SU-DHL-6 (cell line): ENCODE measurements around the gene SLC4A7.
"Not testable (repeated sequence)": the region's sequence is repeated elsewhere in the genome, so short reads cannot be mapped to it uniquely, and the experiment has no call there.

Source experiments
- H2AFZ ChIP-seq: fragments of 200-600 bp; sonication (generic); 2 replicates; pipeline ENCODE4 v1.6.1; 2014; ENCODE audit warnings: low read depth, mild to moderate bottlenecking, moderate library complexity, mixed read lengths, antibody characterized with exemption, low read length; ENCODE audit not compliant: severe bottlenecking
- H3F3A ChIP-seq: fragments of 200-600 bp; shearing (Covaris generic); 2 replicates; pipeline ENCODE4 v1.6.0; 2016; ENCODE audit warnings: antibody characterized with exemption, mild to moderate bottlenecking; ENCODE audit not compliant: insufficient read depth
- H3K27ac ChIP-seq: fragments of 200-600 bp; sonication (generic); 2 replicates; pipeline ENCODE4 v1.5.1; 2016; ENCODE audit warnings: low read depth, mild to moderate bottlenecking, low read length, moderate library complexity, mixed read lengths
- H3K27me3 ChIP-seq: fragments of 200-600 bp; sonication (generic), shearing (Covaris generic); 2 replicates; pipeline ENCODE4 v1.6.0; 2014; ENCODE audit warnings: mild to moderate bottlenecking, low read length
- H3K36me3 ChIP-seq: fragments of 200-600 bp; sonication (generic); 2 replicates; pipeline ENCODE4 v1.6.1; 2014; ENCODE audit warnings: mild to moderate bottlenecking, low read length, mixed read lengths
- H3K4me2 ChIP-seq: fragments of 300-600, 200-600 bp; shearing (Covaris generic), sonication (generic); 2 replicates; pipeline ENCODE4 v1.6.0; 2014; ENCODE audit warnings: low read length, low read depth, mild to moderate bottlenecking; ENCODE audit not compliant: poor library complexity, severe bottlenecking
- H3K4me3 ChIP-seq: fragments of 200-600 bp; sonication (generic); 2 replicates; pipeline ENCODE4 v1.5.1; 2014; ENCODE audit warnings: antibody characterized with exemption, low read length, mild to moderate bottlenecking, mixed read lengths; ENCODE audit not compliant: insufficient read depth, poor library complexity, severe bottlenecking
- H3K79me2 ChIP-seq: fragments of 200-600 bp; sonication (generic); 2 replicates; pipeline ENCODE4 v1.6.1; 2014; ENCODE audit warnings: mild to moderate bottlenecking, low read length, moderate library complexity; ENCODE audit not compliant: insufficient read depth
- H3K9ac ChIP-seq: fragments of 200-600 bp; sonication (generic); 2 replicates; pipeline ENCODE4 v1.7.0; 2014; ENCODE audit warnings: mild to moderate bottlenecking, low read length
- H3K9me2 ChIP-seq: fragments of 200-600 bp; sonication (generic); replicated peaks from 2 replicates; pipeline ENCODE4 v1.6.1; 2014; ENCODE audit warnings: low read length; ENCODE audit not compliant: insufficient read depth
- H3K9me3 ChIP-seq: fragments of 200-600 bp; sonication (generic); 2 replicates; pipeline ENCODE4 v1.6.1; 2014; ENCODE audit warnings: low read length, mixed read lengths; ENCODE audit not compliant: insufficient read depth
- H4K20me1 ChIP-seq: fragments of 200-600 bp; sonication (generic); 2 replicates; pipeline ENCODE4 v1.6.1; 2014; ENCODE audit warnings: low read depth, mild to moderate bottlenecking, antibody characterized with exemption, low read length, moderate library complexity, mixed read lengths
- CTCF ChIP-seq: fragments of 200-600 bp; sonication (generic); IDR thresholded peaks from one replicate; pipeline ENCODE4 v1.5.1; 2017; ENCODE audit warnings: antibody characterized with exemption, mild to moderate bottlenecking, low read length, moderate library complexity; ENCODE audit not compliant: insufficient read depth, poor library complexity, severe bottlenecking
- EZH2phosphoT487 ChIP-seq: fragments of 200-600 bp; sonication (generic), shearing (Covaris generic); conservative IDR thresholded peaks from 2 replicates; pipeline ENCODE4 v1.6.1; 2018; ENCODE audit warnings: mild to moderate bottlenecking, antibody characterized with exemption, low read length, moderate library complexity, mixed read lengths

SLC4A7 gene

GRCh38 chr3:27335571-27335970, 148.6 kb downstream of the SLC4A7 start:
- Histone ChIP-seq H3K36me3 (no peaks in the 10 kb centered on the region), H3F3A (no peaks in the 10 kb centered on the region), H3K9me3 (no peaks in the 10 kb centered on the region), H3K4me2 (no peak overlapping the region), H3K9ac (no peak overlapping the region), H3K79me2 (no peaks in the 10 kb centered on the region), H3K27ac (no peak overlapping the region), H2AFZ (no peak overlapping the region), H3K27me3 (no peaks in the 10 kb centered on the region), H4K20me1 (no peaks in the 10 kb centered on the region), H3K9me2 (no peaks in the 10 kb centered on the region), H3K4me3 (no peak overlapping the region)
- TF ChIP-seq CTCF (no peak), EZH2phosphoT487 (no peak)

- Histone ChIP-seq H3K9me2 (no peaks in the 10 kb centered on the region), H3K36me3 (no peaks in the 10 kb centered on the region), H3K9me3 (no peaks in the 10 kb centered on the region), H3K9ac (no peak overlapping the region), H3K27me3 (no peaks in the 10 kb centered on the region), H3K4me2 (no peak overlapping the region), H3F3A (no peaks in the 10 kb centered on the region), H3K27ac (no peak overlapping the region), H3K4me3 (no peak overlapping the region), H2AFZ (no peak overlapping the region), H3K79me2 (no peaks in the 10 kb centered on the region), H4K20me1 (no peaks in the 10 kb centered on the region)
- no peak for TF ChIP-seq CTCF
- TF ChIP-seq EZH2phosphoT487: no peak
These were observed 150.3 kb downstream of the SLC4A7 start for GRCh38 chr3:27333843-27334242.

GRCh38 chr3:27328982-27329762, 155.0 kb downstream of the SLC4A7 start:
- H3K4me3 ChIP-seq, H3F3A ChIP-seq, H2AFZ ChIP-seq, H3K36me3 ChIP-seq, H3K79me2 ChIP-seq, H4K20me1 ChIP-seq, H3K27ac ChIP-seq, H3K9ac ChIP-seq, H3K27me3 ChIP-seq, H3K9me2 ChIP-seq, H3K4me2 ChIP-seq, H3K9me3 ChIP-seq: not testable (repeated sequence)
